Hematopoietic multipotent progenitor cell (in vitro differentiated cells): ENCODE results near the gene BEST4. TPM values are rescaled to one million over a fixed set of nuclear protein-coding genes. Genes with fewer than 3 reads are reported as not detected.
"Not testable (repeated sequence)": the region's sequence is repeated elsewhere in the genome, so short reads cannot be mapped to it uniquely, and the experiment has no call there.

Experiments used
- DNase-seq, 3 donors: peaks; one replicate each; pipeline ENCODE4 v3.0.0-alpha.2; 2011 to 2015; ENCODE audit warnings: low read depth in 2 of 3, low spot score in 2 of 3
- total RNA-seq: library from RNA; depleted of rRNA; stranded (reverse); fragments of >200 nt; gene quantifications from one replicate; pipeline ENCODE4 v1.2.3, GENCODE V29; 2012

Gene BEST4
- total RNA-seq, 1 donor = 0.27 TPM

DNA sequence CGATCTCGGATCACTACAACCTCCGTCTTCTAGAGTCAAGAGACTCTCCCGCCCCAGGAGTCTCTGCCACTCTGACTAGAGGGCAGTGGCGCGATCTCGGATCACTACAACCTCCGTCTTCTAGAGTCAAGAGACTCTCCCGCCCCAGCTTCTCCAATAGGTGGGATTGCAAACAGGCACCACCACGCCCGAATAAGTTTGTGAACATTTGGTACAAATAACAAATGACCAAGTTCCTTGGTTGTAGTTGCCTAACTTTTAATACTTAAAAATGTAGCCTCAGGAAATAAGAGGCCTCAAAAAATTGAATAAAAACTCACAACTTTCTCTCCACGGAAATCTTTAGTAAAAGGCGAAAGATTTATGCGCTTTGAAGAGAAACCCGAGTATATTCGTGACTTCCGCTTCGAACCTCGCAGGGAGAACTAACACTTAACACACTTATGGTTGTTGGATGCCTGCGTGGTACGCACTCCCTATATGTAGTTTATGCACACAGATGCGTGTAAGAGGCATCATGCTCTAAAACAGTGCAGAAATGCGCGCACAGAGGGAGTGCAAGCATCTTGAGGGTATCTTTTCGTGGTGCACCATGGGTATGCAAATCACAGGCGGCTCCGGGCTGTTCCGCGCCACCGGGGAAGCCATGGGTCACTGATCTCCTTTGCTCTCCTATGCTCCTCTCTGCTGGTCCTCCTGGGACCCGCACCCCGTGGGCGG is 31.8 kb upstream of the BEST4 start:
- peak; percentile 84 to 94 (median 90) for DNase-seq

- DNase-seq = no peak
Observed at GRCh38 chr1:44819196-44819607, 31.2 kb upstream of the BEST4 start.

GRCh38 chr1:44817771-44818495 is 30.0 kb upstream of the BEST4 start:
- DNase-seq = no peak

GRCh38 chr1:44817307-44817706 is 29.3 kb upstream of the BEST4 start:
- no peak for DNase-seq

DNA sequence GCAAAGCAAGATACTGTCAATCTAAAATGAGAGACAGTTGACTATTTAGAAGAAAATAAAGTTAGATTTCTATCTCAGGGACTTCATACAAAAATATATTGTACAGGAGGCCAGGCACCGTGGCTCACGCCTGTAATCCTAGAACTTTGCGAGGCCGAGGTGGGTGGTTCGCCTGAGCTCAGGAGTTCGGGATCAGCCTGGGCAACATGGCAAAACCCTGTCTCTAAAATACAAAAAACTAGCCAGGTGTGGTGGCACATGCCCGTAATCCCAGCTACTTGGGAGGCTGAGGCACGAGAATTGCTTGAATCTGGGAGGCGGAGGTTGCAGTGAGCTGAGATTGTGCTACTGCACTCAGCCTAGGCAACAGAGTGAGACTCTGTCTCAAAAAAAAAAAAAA is 28.0 kb upstream of the BEST4 start:
- not testable (repeated sequence) for DNase-seq

DNA sequence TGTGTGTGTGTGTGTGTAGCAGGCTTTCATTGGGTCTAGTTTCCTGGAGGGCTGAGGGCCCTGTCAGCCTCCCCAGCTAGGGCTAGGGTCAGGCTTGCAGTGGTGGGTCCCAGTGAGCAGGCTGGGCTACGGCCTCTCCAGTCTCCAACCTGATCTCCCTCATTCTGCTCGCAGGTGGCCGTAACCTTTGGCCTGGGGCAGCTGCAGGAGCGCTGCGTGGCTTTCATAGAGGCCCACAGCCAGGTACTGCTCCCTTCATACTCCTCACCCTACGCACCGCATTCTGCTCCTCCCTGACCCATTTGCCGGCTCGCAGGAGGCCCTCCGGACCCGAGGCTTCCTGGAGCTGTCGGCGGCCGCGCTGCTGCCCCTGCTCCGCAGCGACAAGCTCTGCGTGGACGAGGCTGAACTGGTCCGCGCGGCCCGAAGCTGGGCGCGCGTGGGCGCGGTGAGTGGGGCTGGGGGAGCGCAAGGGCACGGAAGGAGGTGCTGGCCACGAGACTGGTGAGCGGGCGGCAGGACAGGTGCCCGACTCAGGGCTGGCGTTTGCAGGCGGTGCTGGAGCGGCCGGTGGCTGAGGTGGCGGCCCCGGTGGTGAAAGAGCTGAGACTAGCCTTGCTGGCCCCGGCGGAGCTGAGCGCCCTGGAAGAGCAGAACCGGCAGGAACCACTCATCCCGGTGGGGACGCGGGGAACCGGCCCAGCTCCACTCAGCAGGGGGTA is 25.0 kb upstream of the BEST4 start:
- no peak for DNase-seq

GRCh38 chr1:44811234-44811633 is 23.3 kb upstream of the BEST4 start:
- DNase-seq = no peak

GRCh38 chr1:44810762-44811105 is 22.8 kb upstream of the BEST4 start:
- not testable (repeated sequence) for DNase-seq

- peak in 1 of 3 donors; percentile 31 for DNase-seq
Observed at GRCh38 chr1:44810101-44810761, 22.3 kb upstream of the BEST4 start.

- peak; percentile 69 to 86 (median 72) for DNase-seq
Observed at GRCh38 chr1:44808938-44809917, 21.3 kb upstream of the BEST4 start.

DNA sequence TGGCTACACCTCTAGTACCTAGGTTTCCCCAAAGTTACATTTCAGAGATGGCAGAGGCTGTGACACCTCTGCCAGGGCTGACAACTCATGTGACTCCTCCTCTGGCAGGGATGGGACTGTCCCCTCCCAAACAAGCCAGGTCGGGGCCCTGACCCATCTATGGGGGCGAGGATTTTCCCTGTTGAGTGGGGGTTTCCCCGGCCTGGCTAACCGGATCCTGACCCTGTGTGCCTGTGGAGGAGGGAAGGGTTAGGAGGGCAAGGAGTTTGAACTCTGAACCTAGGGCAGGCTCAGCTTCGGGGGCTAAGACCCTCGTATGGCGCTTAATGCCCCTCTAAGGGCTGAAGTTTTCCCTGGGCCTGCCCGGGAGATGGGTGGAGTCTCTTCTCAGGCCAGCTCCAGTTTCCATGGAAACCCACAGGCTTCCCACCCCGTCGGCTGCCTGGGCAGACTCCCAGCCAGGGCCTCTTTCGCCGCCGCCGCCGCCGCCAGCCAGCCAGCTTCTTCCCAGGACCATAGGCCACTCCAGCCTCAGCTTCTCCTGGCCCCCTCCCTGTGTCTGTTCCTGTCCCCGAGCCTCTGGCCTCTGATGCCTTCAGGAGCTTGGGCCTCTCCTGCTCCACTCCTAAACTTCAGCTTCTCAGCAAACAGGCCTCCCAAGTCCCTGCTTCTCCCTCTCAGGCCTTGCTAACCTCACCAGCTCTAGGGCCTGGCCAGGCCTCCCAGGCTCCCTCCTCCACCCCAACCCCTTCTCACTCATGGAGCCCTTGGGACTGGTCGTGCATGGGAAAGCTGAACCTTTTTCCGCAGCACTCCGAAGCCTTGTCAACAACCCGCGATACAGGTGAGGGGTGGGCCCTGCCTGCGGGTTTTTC is 20.3 kb upstream of the BEST4 start, which contains the start of gene BTBD19:
TSS of gene BTBD19 (plus strand) at position 461 of the 875 bp plus-strand sequence. CDS start at position 759, 298 bp downstream.
- DNase-seq = peak in 1 of 3 donors; percentile 55

DNA sequence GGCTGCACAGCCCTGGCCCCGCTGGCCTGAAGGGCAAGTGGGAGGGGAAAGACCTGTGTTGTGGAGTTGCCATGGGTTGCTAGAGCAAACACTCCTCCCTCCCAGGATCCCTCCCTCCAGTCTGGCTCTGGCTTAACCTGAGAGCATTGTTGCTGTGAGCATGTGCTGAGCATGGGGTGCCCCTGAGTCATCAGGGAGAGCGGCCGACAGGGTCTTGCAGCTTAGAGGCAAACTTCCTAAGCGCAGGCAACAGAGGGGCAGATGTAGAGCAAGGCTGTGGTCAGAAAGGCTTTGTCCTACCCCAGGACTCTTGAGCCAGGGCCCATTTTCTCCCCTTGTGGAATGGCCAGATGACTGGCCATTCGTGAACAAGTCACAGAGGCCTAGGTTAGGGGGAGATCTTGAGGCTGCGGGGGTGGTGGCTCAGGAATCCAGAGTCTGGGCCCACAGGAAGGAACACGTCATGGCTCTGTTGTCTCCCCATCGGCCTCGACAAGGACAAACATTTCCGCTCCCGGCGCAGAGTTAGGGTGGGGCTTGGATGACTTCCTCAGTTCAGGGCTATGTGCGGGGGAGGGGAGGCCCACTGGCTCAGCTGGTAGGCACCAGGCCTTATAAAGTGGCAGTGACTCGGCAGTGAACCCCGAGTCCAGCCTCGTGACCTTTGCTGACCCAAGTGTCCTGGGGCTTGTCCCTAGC is 19.5 kb upstream of the BEST4 start:
- peak; percentile 80 to 93 (median 92) for DNase-seq

GRCh38 chr1:44806704-44807363 is 18.9 kb upstream of the BEST4 start, which contains the start of gene DYNLT4:
Gene DYNLT4, minus strand, starts transcription at chr1:44807351. Its CDS starts 683 bp downstream, at chr1:44806668.
- DNase-seq = no peak

GRCh38 chr1:44806025-44806703 is 18.2 kb upstream of the BEST4 start:
- no peak for DNase-seq

DNA sequence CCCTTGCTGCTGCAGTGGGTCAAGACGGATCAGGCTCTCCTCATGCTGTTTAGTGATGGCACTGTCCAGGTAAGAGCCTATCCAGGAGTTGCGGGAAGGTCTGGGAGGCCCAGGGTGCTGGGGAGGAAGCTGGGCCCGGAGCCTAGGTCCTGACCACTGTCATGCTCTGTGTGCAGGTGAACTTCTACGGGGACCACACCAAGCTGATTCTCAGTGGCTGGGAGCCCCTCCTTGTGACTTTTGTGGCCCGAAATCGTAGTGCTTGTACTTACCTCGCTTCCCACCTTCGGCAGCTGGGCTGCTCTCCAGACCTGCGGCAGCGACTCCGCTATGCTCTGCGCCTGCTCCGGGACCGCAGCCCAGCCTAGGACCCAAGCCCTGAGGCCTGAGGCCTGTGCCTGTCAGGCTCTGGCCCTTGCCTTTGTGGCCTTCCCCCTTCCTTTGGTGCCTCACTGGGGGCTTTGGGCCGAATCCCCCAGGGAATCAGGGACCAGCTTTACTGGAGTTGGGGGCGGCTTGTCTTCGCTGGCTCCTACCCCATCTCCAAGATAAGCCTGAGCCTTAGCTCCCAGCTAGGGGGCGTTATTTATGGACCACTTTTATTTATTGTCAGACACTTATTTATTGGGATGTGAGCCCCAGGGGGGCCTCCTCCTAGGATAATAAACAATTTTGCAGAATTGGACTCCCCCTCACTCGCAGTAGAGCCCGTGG is 17.5 kb upstream of the BEST4 start:
- DNase-seq = no peak
